ENCODE results near the gene TUSC2. TPM values are rescaled to one million over a fixed set of nuclear protein-coding genes. Genes with fewer than 3 reads are reported as not detected.

The TUSC2 gene, protein sequence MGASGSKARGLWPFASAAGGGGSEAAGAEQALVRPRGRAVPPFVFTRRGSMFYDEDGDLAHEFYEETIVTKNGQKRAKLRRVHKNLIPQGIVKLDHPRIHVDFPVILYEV
- total RNA-seq: 11.1 and 14.5 TPM in 2 replicates

GRCh38 chr3:50327943-50328691, at the start of gene TUSC2:
Gene TUSC2, minus strand, starts transcription at chr3:50328223. Its CDS starts 124 bp downstream, at chr3:50328099.

DNA sequence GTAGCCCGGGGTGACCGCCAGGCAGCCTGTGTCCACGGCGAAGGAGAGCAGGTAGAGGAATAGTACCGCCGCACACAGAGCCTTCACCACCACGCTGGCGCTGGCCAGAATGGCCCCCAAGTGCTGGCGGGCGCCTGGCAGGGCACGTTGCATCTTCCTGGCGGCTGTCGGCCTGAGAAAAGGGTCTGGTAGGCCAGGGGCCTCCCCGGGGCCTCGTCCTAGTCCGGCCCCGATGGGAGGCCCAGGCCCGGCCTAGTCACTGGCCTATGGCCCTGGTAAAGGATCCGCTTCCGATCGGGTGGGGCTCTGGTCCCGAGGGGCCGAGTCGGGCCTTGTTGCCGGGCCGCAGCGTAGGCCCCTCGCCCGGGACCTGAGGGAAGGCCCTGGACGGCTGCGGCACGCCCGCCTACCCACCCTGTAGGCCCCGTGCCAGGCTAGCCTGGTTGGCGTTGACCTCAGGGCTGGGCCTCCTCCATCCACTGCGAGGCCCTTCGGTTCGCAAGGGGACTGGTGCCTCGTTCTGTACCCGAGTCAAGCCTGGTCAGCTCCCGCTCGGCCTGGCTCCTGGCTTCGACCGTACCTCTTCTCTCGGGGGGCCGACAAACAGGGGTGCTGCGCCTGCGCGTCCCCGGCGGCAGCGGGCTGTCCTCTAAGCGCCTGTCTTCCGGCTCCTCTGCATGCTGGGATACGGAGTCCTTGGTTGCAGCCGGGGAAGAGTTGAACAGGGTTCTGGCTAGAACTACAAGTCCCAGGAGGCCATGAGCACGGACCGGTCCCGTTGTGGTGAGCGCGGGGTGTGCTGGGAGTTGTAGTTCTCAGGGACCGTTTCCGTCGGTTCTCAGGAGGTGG, 31.1 kb upstream of the TUSC2 start, which contains the start of gene TMEM115:
TMEM115 (minus strand) TSS at position 611 of the 849 bp plus-strand sequence; CDS start at position 153, 458 bp downstream.

DNA sequence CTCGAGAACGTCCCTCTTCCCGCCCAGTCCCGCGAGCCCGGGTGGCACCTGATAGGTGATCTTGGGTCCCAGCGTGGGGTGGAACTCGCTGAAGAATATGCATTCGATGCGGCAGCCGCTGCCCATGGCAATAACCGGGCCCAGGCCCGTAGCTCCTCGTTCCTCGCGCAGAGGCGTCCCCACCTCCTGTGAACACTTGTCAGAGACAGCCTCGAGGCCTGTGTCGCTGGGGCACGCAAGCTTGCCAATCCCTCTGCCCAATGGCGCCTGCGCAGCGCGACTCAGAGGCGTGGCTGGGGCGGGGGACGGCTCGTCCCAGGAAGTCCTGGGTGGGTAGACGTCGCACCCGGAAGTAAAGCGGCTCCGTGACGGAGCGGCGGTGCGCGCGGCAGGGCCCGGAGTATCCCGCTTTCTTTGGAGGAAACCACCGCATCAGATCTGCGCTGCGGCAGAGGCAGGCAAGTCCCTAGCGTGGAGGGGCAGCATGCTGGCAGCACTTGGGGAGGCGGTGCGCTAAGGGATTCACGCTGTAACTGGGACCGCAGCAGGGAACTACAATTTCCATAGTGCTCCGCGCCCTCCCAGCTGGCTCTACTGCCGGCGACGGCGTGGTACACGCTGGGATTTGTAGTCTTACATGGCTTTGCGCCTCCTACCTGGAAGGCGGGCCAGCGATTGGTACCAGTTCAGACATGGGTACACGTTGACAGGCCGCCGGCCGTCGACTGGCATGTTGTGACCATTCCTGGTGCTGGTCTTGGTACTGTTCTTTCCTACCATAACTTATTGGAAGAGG, 22.7 kb upstream of the TUSC2 start, which contains the start of the genes CYB561D2 and NPRL2:
CYB561D2 (plus strand) TSS at position 336 of the 796 bp plus-strand sequence. CDS start 572 bp downstream, outside the sequence.
NPRL2 (minus strand) TSS at position 249 of the 796 bp plus-strand sequence; CDS start at position 126, 123 bp downstream.

GRCh38 chr3:50345586-50346234, 17.7 kb upstream of the TUSC2 start, which contains the start of gene ZMYND10:
Gene ZMYND10, minus strand, starts transcription at chr3:50345732. Its CDS starts 153 bp downstream, at chr3:50345579.

DNA sequence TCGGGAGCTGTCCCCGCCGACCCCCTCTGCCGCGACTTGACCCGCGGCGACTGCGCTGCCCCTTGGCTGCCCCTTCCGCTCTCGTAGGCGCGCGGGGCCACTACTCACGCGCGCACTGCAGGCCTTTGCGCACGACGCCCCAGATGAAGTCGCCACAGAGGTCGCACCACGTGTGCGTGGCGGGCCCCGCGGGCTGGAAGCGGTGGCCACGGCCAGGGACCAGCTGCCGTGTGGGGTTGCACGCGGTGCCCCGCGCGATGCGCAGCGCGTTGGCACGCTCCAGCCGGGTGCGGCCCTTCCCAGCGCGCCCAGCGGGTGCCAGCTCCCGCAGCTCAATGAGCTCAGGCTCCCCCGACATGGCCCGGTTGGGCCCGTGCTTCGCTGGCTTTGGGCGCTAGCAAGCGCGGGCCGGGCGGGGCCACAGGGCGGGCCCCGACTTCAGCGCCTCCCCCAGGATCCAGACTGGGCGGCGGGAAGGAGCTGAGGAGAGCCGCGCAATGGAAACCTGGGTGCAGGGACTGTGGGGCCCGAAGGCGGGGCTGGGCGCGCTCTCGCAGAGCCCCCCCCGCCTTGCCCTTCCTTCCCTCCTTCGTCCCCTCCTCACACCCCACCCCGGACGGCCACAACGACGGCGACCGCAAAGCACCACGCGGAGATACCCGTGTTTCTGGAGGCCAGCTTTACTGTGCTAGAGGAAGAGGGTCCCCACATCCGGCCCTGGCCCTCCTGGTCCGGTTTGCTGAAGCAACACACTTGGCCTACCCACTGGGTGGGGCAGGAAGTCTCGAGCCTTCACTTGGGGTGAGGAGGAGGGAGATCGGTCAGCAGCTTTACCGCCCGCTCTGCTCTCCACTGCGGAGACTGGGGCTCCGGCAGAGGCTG, 12.7 kb upstream of the TUSC2 start, which contains the start of gene RASSF1:
RASSF1 (minus strand) TSS at position 389 of the 882 bp plus-strand sequence; CDS start at position 358, 31 bp downstream.

GRCh38 chr3:50322386-50323091, 5.5 kb downstream of the TUSC2 start, which contains the start of gene HYAL2:
Gene HYAL2, minus strand, starts transcription at chr3:50322745. Its CDS starts 2,256 bp downstream, at chr3:50320489.

DNA sequence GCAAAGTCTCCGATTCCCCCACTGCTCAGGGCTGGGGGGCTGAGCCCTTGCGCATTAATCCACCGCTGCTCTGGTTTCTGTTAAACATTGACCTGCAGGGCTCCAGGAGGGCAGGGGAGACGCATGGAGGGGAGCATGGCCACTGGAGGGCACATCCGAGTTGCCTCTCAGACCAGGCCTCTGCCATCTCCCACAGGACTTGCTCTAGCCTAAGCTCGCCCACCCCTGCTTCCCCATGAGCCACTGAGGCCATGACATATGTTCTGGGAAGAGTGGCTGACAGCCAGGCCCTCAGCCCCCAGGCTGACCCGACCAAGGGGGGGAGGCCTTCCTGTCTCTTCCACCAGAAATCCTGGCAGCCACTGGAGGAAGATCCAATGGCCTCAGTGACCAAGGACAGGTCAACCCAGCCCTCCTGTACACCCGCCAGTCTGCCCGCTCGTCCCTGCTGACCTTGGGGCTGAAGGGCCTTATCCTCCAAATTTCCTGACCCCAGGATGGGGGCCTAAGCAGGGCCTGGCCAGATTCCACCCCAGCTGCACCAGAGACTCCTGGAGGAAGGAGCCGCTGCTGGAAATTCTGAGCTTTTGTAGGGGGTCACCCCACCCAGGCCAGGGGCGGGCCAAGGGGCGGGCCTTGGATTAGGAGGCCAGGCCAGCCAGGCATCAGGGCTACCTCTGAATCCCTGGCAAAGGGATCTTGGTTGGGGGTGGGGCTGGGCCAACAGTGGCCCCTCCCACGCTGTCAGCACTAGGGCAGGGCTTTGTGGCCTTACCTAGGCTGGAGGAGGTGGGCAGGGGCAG, 24.8 kb downstream of the TUSC2 start, which contains the start of gene HYAL1:
HYAL1 (minus strand) TSS at position 562 of the 803 bp plus-strand sequence. CDS start 618 bp downstream, outside the sequence.

DNA sequence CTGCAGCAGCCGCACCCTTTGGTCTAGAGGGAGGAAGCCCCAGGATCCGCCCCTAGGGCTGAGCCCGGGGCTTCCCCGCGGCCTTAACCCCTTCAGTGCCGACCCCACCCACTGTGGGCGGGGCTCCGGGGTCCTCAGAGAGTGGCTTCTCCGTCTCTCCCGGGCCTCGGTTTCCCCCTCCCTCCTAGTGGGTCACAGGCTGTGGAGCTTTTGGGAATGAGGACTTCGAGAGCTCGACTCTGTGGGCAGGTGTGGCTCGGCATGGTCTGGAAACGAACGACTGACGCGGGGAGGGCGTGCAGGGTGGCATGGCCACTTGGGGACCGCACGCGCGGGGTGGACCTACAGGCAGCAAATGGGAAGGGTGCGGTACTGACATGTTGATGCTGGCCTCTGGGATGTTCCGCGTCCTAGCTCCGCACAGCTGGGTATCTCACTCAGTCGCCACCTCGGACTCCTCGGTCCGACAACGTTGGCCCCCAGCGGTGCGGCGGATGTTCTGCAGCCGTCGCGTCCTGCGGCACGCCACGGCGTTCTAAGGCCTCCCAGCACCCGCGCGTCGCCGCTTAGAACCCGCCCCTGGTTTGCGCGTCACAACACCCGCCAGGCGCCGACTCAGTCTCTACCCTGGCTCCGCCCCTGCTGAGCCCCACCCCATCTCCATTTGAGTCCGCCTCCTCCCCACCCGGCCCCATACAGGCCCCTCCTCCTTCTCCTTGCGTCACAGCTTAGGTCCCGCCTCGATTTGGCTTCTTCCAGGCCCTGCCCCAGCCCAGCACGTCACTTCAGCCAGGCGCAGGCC, 29.0 kb downstream of the TUSC2 start, which contains the start of the genes HYAL3 and NAA80:
HYAL3 (minus strand) TSS at position 570 of the 802 bp plus-strand sequence. CDS start 3,803 bp downstream, outside the sequence.
NAA80 (minus strand) TSS at position 570 of the 802 bp plus-strand sequence. CDS start 1,942 bp downstream, outside the sequence.

DNA sequence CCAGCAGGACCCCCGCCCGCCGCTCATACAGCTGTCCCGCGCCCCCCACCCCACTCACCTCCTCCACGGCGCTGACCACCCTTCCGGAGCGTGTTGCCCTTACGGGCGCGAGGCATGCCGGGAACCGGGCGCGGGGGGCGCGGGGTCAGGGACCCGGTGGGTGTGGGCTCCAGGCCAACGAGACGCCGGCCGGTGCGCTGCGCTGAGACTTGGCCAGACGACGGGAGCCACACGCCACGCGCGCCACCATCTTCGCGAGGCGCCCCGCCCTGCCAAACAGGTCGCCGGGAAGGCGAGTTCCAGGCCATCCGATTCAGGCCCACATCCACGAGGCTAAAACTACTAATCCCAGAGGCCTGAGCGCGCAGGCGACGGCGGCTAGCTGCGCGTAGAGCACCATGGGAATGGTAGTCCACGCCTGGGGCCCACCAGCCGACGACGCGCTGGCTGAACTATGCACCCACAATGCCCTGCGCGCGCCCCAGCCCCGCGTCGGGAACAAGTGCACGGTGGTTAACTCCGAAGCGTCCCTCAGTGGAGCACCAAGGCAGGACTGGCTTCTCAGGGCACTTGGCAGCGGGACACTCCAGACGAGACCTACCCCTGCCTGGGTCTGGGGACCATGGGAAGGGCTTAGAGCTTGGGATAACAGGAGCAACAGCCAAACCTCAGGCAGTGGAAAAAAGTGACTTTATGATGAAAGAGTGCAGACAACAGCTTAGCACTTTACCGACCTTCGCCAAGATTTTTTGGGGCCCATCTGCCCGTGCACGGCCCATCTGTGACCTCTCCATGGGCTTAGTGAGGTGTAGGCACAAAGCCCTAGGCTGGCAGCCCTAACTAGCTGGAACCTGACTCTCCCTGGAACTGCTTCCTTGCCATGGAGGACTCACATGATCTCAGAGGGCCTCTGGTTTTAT, 35.6 kb downstream of the TUSC2 start, which contains the start of gene IFRD2:
IFRD2 (minus strand) TSS at position 271 of the 920 bp plus-strand sequence; CDS start at position 116, 155 bp downstream.

DNA sequence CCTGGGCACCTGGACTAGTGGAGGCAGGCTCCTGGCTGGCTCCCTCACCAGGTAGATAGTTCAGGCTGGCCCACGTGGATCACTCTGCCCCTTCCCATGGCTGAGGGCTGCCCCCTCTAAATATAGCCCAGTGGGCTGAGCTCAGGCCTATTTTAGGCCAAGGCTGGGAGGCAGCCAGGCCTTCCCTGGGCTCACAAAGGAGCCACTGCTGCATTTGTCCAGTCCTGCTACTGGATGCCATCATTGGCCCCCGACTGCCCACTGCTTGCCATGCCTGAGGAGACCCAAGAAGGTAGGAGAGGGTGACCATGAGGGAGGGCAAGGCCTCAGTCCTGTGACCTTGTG, 49.2 kb downstream of the TUSC2 start, which contains the start of gene LSMEM2:
LSMEM2 (plus strand) TSS at position 208 of the 345 bp plus-strand sequence; CDS start at position 235, 27 bp downstream.

Other genes with a start within 250 kb of the TUSC2 start
- gene RBM5, start 239.3 kb downstream of the TUSC2 start, total RNA-seq: 160 TPM in 2 replicates
- gene SEMA3F, start 172.9 kb downstream of the TUSC2 start, total RNA-seq: 9.5 and 14.2 TPM in 2 replicates
- gene GNAT1, start 136.6 kb downstream of the TUSC2 start, total RNA-seq: not detected in 2 replicates
- 0.11 and 0.39 TPM in 2 replicates for gene SLC38A3, start 123.0 kb downstream of the TUSC2 start, total RNA-seq
- gene GNAI2, start 92.0 kb downstream of the TUSC2 start, total RNA-seq: 211 and 281 TPM in 2 replicates
- gene SEMA3B, start 59.1 kb downstream of the TUSC2 start, total RNA-seq: 16.5 and 24.4 TPM in 2 replicates
- 0.13 and 0.22 TPM in 2 replicates for gene LSMEM2, start 49.1 kb downstream of the TUSC2 start, total RNA-seq
- gene IFRD2, start 35.8 kb downstream of the TUSC2 start, total RNA-seq: 41.7 and 52.7 TPM in 2 replicates
- gene HYAL3, start 28.8 kb downstream of the TUSC2 start, total RNA-seq: 1.8 and 3.3 TPM in 2 replicates
- gene NAA80, start 28.8 kb downstream of the TUSC2 start, total RNA-seq: 4.3 and 5.6 TPM in 2 replicates
- 14.5 and 15.5 TPM in 2 replicates for gene HYAL1, start 24.6 kb downstream of the TUSC2 start, total RNA-seq
- 25.9 and 27.8 TPM in 2 replicates for gene HYAL2, start 5.5 kb downstream of the TUSC2 start, total RNA-seq
- gene RASSF1, start 12.6 kb upstream of the TUSC2 start, total RNA-seq: 19.1 and 21.7 TPM in 2 replicates
- 2.0 and 4.2 TPM in 2 replicates for gene ZMYND10, start 17.5 kb upstream of the TUSC2 start, total RNA-seq
- 15.8 and 17.5 TPM in 2 replicates for gene NPRL2, start 22.6 kb upstream of the TUSC2 start, total RNA-seq
- 17.8 and 18.3 TPM in 2 replicates for gene CYB561D2, start 22.6 kb upstream of the TUSC2 start, total RNA-seq
- 40.9 and 47.1 TPM in 2 replicates for gene TMEM115, start 31.3 kb upstream of the TUSC2 start, total RNA-seq
- 0.22 TPM in 1 of 2 replicates, not detected in the other for gene CACNA2D2, start 175.4 kb upstream of the TUSC2 start, total RNA-seq
- gene C3orf18, start 239.5 kb upstream of the TUSC2 start, total RNA-seq: 18.4 and 21.8 TPM in 2 replicates
- gene HEMK1, start 241.3 kb upstream of the TUSC2 start, total RNA-seq: 11.1 and 12.2 TPM in 2 replicates

Measured in articular chondrocyte of knee joint (primary cell).